Measurements from ENCODE around the gene CATSPER3.
"Not testable (repeated sequence)": the region's sequence is repeated elsewhere in the genome, so short reads cannot be mapped to it uniquely, and the experiment has no call there.

Gene CATSPER3

DNA sequence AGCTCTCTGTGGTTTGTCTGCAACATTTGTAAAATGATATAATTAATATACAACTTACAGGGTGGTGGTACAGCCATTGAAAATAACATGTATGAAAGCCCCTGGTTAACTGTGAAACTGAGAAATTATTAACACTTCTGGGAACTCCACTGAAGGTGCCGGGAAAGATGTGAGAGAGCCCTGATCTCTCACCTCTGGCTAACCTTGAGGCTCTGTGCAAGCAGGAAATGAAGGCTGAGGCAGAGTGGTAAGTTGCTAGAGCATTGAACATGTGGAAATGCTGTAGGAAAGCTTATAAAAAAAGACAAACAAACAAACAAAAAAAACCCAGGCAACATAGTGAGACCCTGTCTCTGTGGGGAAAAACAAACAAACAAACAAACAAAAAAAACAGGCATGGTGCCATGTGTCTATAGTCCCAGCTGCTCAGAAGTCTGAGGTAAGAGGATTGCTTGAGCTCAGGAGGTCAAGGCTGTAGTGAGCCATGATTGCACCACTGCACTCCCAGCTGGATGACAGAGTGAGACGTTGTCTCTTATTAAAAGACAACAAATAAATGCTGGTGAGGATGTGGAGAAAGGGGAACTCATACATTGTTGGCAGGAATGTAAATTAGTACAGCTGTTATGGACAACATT lies 7.5 kb downstream of the CATSPER3 start:
- DNase-seq: no peak

- DNase-seq: no peak
Measured at GRCh38 chr5:134975843-134976242, 8.1 kb downstream of the CATSPER3 start.

- DNase-seq: no peak
Measured at GRCh38 chr5:134976841-134977240, 9.1 kb downstream of the CATSPER3 start.

DNA sequence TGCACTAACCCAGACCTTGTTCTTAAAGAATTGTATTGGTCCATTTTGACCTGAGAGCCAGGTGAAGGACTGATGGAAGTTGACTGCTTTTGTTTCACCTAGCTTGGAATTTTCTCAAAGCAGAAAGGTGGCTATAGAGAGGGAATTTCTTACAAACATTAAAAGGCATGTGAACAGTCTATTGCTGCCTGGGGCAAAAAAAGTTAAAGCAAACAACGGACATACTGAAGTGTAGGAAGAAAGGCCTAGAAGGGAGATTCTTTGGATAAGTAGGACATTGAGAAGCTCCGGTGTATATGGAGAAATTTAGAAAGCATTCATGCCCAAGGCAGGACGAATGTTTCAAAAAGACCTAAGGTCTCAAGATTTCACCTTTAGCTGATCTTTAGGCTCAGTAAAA lies 11.7 kb downstream of the CATSPER3 start:
- DNase-seq: no peak

DNA sequence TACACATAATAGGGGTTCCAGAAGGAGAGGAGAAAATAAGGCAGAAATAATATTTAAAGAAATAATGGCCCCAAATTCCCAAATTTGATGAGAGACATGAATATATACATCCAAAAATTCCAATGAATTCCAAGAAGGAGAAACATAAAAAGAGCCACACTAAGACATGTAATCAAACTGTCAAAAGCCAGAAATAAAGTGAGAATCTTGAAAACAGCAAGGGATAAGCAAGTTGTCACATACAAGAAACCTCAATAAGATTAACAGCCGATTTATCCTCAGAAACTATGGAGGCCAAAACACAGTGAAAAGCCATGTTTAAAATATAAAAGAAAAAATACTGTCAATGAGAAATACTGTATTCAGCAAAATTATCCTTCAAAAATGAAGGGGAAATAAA lies 14.5 kb downstream of the CATSPER3 start:
- no peak for DNase-seq

DNA sequence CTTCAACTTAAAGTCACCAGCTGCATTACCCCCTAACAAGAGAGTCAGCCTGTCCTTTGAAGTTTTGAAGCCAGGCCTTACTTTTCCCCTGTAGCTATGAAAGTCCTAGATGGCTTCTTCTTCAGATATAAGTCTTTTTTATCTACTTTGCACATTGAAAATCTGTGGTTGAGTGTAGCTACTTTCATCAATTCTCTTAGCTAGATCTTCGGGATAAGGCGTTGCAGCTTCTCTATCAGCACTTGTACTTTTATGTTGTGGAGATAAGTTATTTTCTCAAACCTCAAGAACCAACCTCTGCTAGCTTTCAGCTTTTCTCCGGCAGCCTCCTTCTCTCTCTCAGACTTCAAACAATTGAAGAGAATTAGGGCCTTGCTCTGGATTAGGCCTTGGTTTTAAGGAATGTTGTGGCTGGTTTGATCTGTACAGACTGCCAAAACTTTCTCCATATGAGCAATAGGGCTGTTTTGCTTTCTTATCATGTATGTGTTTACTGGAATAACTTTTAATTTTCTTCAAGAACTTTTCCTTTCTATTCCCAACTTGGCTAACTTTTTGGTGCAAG lies 21.6 kb downstream of the CATSPER3 start:
- DNase-seq: no peak

DNA sequence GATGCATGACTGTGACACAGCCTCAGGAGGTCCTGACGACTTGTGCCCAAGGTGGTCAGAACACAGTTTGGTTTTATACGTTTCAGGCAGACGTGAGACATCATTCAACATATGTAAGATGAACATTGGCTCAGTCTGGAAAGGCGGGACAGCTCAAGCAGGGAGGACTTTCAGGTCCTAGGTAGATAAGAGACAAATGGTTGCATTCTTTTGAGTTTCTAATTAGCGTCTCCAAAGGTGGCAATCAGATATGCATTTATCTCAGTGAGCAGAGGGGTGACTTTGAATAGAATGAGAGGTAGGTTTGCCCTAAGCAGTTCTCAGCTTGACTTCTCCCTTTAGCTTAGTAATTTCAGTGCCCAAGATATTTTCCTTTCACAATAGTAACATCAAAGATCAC lies 22.5 kb downstream of the CATSPER3 start:
- not testable (repeated sequence) for DNase-seq

GRCh38 chr5:134992148-134992547 lies 24.4 kb downstream of the CATSPER3 start:
- no peak for DNase-seq

DNA sequence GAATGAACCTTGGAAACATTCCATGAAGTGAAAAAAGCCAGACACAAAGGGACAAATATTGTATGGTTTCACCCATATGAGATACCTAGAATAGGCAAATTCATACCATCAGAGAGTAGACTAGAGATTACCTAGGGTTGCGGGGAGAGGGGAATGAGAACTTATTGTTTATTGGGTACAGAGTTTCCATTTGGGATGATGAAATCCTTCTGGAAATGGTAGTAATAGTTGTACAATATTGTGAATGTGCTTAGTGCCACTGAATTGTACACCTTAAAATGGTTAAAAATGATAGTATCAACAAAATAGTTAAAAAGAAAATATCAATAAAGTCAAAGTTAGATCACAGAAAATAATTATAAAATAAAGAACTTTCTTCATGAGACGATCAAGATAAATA lies 25.5 kb downstream of the CATSPER3 start:
- no peak for DNase-seq

DNA sequence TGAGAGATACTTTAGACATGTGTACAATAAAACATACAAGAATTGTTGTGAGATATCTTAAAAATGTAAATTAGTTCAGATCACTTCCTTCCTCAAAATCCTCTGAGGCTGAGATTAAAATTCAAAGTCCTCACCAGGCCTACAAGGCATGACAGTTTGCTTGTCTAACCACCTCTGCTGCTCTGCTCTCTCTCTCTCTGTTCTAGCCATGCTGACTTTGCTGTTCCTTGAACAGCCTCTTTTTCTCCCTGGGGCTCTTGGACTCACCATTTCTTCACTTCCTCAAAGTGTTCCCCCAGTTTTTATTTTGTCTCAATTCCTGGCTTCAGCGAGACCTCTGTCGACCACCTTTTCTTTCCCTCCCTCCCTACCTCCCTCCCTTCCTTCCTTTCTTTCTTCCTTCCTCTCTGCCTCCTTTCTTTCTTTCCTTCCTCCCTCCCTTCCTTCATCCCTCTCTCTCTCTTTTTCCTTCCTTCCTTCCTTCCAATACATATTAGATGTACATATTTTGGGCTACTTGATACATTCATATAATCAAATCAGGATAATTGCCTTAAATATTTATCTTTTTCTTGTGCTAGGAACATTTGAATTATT lies 27.0 kb downstream of the CATSPER3 start:
- no peak for DNase-seq

- no peak for DNase-seq
Measured at GRCh38 chr5:134995850-134996402, 28.2 kb downstream of the CATSPER3 start.

- no peak for DNase-seq
Measured at GRCh38 chr5:134997015-134997414, 29.3 kb downstream of the CATSPER3 start.

DNA sequence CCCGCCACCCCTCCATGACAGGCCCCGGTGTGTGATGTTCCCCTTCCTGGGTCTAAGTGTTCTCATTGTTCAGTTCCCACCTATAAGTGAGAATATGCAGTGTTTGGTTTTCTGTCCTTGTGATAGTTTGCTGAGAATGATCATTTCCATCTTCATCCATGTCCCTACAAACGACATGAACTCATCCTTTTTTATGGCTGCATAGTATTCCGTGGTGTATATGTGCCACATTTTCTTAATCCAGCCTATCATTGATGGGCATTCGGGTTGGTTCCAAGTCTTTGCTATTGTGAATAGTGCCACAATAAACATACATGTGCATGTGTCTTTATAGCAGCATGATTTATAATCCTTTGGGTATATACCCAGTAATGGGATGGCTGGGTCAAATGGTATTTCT lies 30.4 kb downstream of the CATSPER3 start:
- DNase-seq: not testable (repeated sequence)

DNA sequence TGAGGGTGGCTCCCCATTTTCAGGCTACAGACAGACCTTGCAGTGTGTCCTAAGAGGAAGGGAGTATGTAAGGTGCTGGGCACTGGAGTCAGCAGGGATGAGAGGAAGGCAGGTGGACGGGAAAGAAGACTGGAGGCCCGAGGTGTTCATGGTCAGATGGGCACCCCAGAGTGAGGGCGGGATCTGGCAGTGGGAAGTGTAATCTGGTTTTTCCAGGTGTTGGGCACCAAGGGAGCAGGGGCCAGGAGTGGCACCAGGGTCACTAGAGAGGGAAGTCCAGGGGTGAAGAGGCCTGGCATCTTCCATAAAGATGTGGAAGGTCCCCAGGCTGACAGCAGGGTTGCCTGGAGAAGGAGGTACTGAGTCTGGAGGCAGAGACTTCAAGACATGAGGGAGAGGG lies 36.7 kb downstream of the CATSPER3 start:
- no peak for DNase-seq

DNA sequence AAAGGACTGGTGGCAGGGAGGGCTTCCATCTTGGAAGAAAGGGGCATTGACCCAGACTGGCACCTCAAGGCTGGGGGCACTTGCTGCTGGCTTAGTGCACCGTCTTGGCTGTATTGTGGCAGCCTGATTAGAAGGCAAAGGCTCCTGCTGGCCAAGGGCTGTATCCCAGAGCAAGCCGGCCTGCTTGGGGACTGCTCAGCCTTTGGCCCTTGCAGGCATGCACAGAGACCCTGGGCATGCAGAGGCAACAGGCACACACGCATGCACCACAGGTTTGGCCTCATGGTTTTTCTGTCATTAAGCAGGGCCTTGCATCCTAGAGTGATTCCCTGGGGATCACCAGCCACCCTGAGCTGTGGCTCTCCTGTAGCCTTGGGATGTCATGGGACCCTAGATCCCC lies 37.4 kb downstream of the CATSPER3 start:
- DNase-seq: no peak

- DNase-seq: no peak
Measured at GRCh38 chr5:135007305-135007704, 39.6 kb downstream of the CATSPER3 start.

GRCh38 chr5:135007749-135008363 lies 40.1 kb downstream of the CATSPER3 start:
- no peak for DNase-seq

GRCh38 chr5:135008556-135008955 lies 40.8 kb downstream of the CATSPER3 start:
- DNase-seq: no peak

- no peak for DNase-seq
Measured at GRCh38 chr5:135008981-135009735, 41.5 kb downstream of the CATSPER3 start.

DNA sequence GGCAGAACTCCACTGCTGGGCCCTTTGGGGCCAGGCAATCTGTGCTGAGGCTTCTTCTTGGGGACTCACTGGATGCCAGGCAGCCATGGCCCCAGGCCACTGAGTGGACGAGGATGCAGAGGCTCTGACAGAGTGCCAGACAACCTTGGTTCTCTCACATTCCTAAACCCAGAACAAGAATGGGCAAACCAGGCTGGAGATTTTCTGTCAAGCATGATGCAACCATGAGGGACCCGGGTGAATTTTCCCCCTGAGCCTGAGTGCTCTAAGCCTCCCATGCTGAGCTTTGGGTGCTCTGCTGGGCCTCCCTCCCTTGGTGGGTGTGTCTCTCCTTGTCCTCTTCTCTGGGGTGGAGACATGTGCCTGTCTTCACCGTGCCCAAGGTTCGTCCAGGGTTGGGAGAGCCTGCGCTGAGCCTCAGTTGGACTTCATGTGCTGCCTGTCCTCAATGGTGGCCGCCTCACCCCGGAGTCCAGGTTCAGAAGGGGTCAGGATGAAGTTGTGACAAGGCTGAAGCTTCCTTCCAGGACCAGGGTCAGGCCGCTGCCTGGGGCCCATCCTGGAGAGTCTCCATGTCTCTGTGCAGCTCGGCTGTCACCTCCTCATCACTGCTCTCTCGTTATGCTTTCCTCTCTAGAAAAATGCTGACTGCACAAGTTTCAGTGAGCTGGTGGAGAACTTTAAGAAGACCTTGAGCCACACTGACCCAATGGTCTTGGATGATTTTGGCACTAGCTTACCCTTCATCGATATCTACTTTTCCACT lies 42.2 kb downstream of the CATSPER3 start:
- DNase-seq: no peak

All from anterior cingulate cortex (tissue), 58 donors.